Endothelial cell of hepatic sinusoid (primary cell): Measurements from ENCODE around the gene DLG2.

Experiments
- in situ Hi-C: cut with HindIII; loops from 2 replicates; pipeline ENCODE4 v1.10.0; 2017; ENCODE audit warnings: low sequenced_read_pairs

The DLG2 gene

DNA sequence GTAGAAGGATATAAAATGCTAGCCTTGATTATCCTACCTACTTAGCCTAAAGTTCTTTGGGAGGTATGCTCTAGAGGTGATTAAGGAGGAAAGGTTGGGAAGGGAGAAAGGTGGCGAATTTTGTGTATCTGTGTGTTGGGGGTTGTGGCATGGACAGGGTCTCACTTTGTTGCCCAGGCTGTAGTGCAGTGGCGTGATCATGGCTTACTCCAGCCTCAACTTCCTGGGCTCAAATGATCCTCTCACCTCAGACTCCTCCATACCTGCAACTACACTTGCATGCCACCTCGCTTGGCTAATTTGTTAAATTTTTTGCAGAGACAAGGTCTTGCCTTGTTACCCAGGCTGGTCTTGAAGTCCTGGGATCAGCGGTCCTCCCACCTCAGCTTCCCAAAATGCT is 1094.8 kb downstream of the DLG2 start:
- in situ Hi-C loops: no loop called here

DNA sequence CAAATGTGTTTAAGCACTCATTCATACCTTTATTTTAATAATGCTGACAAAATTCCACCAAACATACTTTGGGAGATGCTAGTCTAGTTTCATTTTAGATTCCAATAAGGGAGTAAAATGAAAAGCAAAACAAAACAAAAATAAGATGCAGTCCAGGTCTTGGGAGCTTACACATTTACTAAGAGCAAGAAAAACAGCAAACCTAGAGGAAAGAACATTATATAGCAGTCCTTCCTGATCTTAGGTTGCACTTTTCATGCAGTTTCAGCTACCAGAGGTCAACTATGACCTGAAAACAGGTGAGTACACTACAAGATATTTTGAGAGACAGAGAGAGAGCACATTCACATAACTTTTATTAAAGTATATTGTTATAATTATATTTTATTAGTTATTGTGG is 1100.9 kb downstream of the DLG2 start:
- in situ Hi-C loops: no loop called here

DNA sequence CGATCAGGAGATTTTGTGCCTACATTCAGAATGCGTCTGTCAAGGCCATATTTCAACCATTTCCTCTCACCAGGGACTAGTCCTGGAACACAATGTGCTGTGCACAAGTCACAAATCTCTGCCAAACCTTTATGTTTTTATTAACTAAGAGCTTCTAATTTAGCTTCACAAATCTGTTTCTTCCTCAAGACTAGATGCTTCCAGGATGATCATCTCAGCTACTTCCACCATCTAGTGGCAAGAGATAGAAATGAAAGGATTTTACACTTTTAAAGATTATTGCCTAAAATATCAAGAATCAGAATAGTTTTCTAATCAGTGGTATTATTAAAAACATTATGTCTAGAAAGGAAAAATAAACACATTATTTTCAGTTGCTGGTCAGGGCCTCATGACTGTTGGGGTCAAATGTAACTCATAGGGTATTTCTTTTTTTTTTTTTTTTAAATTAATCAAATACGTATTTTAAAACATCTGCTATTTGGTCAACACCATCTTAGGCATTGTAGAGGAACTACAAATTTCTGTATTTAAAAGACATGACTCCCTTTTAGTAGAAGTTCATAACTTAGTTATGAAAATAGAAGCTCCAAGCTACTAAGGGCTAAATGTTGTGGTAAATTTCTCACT is 1102.6 kb downstream of the DLG2 start:
- in situ Hi-C loops: no loop called here

DNA sequence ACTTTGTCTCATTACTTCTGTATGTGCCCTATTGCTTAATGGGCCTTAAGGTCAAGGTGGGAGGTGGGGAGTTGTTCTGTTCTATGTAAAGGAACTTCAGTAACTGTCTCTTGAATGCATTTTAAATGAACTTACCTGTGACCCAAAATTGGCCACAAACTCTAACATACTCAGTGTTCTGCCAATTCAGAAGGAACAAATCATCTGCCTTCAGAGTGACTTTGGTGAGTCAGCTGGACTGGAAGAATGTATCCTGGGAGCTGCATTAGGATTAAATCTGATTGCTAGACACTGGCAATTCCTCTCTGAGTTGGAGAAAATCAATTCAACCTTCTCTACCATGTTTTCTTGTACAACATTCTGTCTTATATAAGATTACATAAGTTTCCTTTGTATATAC is 1104.8 kb downstream of the DLG2 start:
- in situ Hi-C loops: no loop called here

DNA sequence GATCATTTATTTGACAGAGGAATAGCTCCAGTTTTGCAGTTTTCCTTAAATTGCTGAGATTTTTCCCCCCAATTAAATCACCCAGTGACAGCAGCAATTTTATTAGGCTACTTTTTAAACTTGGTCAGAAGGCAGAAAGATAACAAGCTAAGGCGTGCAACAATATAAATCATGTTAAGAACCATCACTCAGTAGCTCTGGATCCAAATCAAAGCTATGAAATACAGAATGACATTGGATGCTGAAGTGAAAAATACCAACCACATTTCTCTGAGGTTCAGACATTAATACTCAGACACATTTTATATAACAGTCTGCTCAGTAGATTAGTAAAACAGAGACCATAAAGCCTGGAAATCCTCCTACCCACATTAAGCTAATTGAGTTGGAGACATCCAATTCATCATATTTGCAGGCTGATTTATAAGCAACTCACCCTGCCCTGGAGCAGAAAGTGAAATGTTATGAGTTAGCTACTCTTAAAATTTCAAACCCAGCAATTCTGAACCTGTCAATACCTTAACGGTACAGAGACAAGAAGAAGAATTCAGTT is 1108.4 kb downstream of the DLG2 start:
- in situ Hi-C loops: no loop called here

DNA sequence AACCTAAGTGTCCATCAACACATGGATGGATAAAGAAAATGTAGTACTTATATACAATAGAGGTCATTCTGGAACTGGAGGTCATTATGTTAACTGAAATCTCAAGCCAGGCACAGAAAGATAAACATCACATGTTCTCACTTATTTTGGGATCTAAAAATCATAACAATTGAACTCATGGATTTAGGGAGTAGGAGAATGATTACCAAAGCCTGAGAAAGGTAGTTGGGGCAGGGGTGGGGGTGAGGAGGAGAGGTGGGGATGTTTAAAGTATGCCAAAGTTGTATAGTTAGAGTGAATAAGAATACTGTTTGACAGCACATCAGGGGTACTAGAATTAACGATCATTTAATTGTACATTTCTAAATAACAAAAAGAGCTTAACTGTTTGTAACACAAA is 1112.7 kb downstream of the DLG2 start:
- in situ Hi-C loops: no loop called here

DNA sequence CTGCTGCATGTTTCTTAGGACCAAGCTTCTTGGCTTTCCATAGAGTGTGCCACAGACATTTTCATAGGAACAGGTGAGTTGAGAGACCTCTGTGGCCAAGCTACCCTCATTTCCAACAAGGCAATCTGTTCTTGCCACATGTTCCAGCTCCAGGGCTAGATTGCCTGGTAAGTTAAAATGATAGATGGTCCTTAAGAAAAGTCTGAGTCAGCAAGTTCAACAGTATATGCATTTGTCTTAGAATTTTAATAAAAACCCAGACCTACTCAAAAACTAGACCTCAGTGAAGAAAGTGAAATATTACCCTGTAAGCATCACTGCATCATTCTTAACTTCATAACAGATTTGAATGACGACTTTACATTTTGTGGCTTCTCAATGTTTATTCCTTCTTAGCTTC is 1123.6 kb downstream of the DLG2 start:
- in situ Hi-C loops: no loop called here

DNA sequence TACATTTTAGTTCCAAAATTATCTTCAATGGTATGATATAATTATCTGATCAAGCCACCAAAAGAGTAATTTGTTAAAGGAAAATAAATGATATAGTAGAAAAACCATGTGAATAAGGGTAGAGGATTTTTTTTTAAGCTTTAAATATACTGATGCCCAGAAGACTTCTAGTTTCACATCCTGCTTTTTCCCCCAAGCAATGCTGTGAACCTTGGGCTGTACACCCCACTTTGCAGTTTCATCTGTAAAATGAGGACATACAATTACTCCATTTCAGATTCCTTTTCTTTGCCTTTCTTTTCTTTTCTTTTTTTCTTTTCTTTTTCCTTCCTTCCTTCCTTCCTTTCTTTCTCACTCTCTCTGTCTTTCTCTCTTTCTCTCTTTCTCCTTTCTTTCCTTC is 1125.4 kb downstream of the DLG2 start:
- in situ Hi-C loops: no loop called here

DNA sequence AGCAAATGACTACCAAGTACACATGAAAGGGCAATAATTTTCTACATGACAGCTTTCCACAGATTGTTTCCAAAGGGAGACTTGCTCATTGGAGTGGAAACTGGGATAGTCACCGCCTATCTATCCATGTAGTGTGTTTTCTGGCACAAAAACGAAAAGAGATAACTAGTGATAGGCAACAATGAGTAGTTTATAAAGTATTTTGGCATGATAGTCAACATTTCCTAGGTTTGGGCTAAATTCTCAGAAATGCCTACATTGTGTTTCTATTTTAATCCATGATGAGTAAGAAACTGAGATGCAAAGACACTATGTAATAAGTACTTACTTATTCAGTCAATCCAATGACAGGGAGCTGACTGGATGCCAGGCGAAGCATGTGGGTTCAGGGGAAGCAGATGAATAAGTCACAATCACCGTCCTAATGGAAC is 1129.1 kb downstream of the DLG2 start:
- in situ Hi-C loops: no loop called here

DNA sequence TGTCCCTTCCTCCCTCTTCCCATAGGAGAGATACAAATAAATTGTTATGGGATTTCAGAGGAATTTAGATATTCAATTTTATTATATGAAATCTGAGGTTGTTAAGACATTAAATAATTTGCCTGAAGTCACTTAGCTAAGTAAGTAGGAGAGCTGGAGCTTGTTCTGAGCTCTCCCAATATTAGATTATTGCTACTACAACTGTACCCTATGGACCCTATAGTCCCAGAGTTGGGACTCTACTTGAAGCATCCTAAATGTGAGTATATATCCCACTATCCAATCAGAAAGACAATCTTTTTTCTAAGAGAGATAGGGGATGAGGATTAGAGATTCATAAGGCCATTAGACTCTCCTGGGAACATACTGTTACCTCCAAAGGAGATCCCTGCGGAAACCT is 1130.0 kb downstream of the DLG2 start:
- in situ Hi-C loops: no loop called here

DNA sequence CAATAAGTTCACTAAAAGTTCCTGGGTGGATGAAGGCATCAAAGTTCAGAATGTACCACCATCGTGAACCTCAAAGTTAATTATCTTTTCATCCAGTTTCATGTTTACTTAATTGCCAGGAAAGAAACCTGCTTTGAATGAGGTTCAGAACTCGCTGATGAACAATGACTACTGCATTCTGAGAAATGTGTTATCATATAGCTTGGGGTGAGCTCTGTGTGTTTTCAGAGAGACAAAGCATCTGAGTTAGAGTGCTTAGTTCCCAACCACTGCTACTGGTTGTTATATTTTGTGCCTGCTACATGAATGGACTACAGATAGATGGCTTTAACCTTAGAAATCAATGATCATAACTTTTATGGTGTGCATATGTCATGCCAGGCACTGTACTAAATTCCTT is 1131.0 kb downstream of the DLG2 start:
- in situ Hi-C loops: no loop called here

DNA sequence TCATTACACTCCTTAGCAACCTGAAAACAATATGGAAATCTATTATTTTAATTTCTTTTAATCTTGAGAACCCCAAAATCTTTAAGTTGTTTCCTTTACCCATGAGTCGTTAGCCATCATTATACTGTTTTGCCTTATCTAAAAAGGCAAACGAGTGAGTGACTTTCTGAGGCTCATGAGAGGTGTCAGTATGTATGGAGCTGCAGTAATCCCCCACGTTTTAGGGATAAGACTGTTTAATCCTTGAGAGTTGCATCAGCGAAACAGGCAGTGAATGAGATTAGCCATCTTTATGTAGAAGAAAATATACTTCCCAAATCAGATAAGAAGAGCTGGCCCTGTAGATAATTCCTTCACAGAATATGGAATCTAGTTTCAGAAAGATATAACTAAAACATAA is 1147.0 kb downstream of the DLG2 start:
- in situ Hi-C loops: no loop called here

DNA sequence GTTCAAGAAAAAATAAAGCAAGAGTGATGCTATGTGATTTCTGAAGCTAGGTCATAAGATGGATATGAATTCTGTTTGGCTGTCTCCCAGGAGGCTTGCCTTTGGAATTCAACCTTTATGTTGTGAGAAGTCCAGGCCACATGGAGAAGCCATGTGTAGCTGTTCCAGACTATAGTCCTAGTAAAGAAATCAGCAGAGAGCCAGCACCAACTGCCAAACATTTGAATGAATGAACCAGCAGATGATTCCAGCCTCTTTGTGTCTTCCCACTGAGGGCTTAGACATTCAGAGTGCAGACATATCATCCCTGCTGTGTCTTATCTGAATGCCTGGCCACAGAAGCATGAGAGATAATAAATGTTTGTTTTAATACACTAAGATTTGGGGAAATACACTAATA is 1150.6 kb downstream of the DLG2 start:
- in situ Hi-C loops: no loop called here

DNA sequence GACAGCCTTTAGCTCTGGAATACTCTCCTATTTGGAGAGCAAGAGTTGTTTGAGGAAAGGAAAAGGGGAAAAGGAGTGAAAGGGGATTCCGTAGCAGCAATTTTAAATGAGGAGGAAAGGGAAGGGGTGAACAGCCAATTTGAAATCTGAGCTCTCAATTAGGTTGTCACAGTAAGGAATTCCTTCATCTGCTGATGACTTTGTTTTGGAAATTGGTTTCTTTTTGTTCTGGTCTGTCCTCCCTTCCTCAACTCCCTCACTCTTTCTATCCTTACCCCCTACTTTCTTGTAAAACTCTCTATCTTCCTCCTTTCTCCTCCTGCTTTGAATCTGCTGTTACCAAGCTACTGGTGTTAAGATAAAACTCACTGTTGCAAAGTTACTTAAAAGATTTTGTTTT is 1155.6 kb downstream of the DLG2 start:
- in situ Hi-C loops: no loop called here

DNA sequence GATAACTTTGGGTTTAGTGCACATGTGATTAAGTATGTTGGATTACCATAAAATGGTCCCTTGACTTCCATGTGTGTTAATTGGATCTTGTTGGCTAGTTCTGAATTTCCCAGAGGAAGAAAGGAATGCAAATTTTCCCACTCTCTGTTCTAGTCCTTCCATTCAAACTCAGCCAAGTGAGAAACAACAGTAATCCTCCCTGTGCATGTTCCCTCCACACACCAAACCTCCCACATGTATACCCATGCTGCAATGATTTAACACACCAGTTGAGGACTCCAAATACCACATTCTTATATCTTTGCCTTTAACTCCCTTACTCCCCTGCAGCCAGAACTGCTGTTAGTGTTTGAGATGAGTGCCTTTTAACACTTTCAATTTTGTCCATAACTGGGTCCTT is 1158.9 kb downstream of the DLG2 start:
- in situ Hi-C loops: no loop called here

DNA sequence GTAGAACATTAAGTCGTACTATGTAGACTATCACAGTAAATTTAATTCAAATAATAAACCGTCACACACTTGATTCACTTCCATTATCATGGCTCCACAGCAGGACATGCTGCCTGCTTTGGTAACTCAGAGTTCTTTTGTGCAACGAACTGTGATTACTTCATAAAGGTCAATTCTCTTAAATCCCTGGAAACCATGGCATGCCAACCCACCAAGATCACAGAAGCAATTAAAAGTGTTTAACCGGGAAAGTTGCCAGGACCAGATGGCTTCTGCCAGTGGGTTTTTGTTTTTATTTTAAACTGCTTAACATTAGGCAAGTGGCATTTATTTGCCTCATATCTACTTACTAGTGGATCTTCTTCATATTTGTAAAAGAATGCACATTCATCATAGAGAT is 1162.1 kb downstream of the DLG2 start:
- in situ Hi-C loops: no loop called here

DNA sequence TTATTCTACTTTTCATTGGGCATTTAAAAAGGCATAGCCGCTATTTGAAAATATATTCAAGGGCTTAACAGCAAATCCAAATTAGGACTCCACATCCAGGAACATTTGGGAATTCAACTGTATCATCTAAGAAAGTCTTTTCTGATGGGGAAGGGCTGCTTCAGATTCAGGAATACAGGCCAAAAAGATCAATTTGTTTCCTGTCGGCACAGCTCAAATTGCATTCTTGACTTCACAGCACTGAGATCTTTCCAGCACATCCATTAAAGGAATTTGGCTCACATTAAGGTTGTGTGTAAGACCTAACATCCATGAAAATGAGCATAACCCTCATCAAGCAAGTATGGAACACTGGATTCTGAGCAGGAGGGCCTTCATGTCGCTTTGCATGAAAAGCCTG is 1171.5 kb downstream of the DLG2 start:
- in situ Hi-C loops: no loop called here

DNA sequence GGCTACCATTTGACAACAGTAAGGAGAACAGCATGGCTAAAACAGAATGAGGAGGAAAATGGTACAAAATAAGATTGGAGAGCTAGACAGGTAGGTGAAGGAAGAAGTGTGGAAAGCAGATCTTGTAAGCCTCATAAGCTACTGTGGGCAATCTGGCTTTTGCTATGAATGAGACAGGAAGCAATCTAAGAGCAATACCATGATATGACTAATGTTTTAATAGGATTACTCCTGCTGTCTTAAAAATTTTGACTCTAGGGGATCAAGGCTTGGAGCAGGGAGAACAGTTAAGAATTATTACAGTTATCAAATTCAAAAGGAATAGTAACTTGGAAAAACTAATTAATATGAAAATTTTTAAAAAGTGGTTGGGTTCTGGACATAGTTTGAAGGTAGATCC is 1174.9 kb downstream of the DLG2 start:
- in situ Hi-C loops: no loop called here

DNA sequence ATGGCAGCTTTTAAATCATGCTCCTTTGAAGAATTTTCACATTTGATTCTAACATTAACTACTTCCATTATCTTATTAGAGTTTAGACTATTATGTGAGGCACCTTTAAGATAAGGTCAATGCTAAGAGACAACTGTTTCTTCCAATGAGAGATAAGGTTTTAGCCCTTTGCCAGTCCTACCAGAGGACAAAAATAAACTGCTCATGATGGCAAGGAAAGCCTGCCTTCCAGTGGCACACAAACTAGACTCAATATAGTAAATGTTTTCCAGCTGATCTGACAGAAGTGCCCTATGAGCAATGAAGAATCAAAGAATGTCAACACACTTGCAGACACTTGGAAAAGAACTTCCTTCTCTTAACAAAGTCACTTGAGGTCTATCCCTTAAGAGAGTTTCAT is 1188.6 kb downstream of the DLG2 start:
- in situ Hi-C loops: no loop called here

DNA sequence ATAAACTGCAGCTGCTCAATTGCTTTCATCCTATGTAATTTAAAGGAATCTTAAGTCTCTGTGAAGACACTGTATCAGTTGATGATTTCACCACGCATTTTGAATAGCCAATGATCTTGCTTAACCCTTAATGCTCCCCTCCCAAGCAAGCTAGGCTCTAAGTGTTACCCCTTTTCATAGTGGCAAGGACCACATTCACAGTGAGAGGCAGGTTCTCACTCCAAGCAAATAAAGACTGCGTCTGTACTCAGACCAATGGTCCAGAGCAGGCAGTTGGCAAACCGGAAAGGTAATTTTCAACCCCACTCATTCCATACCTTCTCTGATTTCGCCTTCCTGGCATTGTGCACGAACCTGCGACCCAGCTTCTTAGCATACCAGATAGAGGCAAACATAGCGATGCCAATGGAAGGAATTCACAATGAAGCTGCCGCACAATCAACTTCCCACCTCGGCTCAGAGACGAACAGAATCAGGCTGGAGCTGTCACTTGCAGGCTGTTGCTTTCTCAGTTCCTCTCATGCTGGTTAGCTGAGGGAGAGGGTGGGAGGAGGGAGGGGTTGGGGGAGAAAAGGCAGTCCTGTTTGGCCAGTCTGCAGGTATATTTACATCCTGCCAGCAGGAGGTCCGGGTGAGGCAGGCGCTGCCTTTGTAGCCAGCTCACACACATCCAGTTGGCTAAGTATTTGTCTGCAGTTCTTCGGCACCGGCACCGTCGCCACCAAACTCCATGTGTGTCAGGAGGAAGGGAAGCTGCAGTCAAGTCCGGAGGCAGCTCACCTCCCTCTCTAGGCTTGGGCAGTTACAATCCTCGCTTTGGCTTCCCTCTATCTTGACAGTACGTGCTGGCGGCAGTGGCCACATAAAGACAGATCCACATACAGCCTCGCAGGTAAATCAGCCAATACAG is 1189.8 kb downstream of the DLG2 start:
- in situ Hi-C loops: no loop called here

DNA sequence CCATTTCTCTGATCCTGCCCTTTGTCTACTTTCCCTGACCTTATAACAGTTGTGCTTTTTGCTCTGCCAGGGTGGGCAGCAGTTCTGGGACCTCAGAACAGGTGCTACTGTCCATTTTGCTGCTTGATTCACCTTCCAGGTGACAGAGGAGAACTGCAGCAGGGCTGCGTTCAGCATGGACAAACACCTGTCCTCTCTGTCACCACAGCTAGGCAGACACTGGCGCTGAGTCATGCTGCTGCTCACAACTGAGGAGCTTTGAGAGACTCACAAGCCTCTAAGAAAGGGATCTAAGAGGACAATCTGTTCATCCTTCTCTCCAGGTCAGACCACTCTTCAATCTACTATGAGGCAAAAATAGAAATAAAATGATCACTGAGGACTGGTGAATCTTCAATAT is 1196.5 kb downstream of the DLG2 start:
- in situ Hi-C loops: no loop called here

DNA sequence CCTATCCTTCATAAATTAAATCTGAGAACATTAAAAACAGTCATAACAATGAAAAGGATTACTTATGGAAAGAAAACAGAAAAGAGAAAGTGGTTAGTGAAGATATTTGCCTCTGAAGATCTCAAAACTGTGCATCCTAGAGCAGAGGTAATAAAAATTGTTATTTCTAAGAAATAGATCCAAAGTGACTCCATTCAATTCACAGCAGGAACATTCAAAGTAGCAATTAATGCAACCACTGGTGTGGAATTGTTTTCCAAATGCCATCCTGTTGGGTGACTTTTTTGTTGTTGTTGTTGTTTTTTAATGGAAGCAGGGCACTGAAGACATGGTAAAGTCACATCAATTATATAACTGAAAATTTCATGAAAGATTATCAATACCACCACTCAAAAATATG is 1201.5 kb downstream of the DLG2 start:
- in situ Hi-C loops: no loop called here
